HG03139 (cell line): ENCODE measurements around the gene VSTM4.

Source experiments
- ATAC-seq: cut with Tn5 transposase; IDR thresholded peaks from one replicate; pipeline ENCODE4 v1.9.1; 2021; ENCODE audit not compliant: unreplicated experiment

The VSTM4 gene

DNA sequence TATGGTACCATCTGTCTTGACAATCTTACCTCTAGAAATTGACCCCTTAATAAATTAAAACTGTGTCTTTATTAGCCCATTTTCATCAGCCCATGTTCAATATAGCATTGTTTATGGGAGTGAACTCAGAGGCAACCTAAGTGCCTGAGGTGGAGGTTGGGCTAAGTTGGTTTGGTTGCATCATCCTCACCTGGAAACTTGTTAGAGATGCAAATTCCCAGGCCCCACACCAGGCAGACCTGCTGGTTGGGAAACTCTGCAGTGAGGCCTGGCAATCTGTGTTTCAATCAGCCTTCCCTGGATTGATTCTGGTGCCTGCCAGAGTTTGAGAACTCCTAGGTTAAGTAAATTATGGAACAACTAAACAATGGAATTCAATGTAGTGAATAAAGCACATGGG lies 27.9 kb upstream of the VSTM4 start:
- ATAC-seq: no peak

DNA sequence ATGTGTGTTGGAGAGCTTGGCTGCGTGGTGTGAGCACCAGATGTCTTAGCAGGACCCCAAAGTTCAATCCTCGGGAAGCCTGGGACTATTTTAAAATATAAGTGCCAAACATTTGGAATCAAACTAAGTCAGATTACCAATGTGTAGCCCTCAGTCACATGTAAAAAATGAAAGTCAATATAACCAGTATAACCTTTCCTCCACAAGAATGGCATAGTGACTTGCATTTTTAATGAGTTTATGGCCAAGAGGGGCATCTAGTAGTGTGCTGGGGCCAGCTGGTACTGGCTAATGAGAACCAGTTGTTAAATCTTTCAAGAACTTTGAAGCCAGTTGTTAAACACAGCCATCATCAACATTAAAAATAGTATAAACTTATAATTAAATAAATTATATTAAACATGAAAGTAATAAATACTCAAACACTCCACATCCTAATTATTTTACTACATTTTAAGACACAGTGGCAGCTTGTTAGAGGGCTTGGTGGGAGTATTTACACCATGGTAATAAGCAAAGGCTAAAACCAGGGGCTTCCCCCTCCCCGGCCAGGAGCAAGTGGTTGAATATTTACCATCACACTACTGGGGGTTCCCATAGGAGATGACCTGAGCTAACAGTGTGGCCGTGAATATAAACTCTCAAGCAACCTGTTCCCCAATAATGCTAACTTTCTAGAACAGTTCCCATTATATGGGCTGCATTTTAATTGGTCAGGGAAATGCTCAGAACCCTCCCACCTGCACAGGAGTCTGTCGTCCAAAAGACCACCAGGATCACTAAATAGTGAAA lies 26.4 kb upstream of the VSTM4 start:
- no peak for ATAC-seq

GRCh38 chr10:49140304-49141177 lies 25.2 kb upstream of the VSTM4 start:
- no peak for ATAC-seq

- ATAC-seq: no peak
Measured at GRCh38 chr10:49139846-49140195, 24.5 kb upstream of the VSTM4 start.

DNA sequence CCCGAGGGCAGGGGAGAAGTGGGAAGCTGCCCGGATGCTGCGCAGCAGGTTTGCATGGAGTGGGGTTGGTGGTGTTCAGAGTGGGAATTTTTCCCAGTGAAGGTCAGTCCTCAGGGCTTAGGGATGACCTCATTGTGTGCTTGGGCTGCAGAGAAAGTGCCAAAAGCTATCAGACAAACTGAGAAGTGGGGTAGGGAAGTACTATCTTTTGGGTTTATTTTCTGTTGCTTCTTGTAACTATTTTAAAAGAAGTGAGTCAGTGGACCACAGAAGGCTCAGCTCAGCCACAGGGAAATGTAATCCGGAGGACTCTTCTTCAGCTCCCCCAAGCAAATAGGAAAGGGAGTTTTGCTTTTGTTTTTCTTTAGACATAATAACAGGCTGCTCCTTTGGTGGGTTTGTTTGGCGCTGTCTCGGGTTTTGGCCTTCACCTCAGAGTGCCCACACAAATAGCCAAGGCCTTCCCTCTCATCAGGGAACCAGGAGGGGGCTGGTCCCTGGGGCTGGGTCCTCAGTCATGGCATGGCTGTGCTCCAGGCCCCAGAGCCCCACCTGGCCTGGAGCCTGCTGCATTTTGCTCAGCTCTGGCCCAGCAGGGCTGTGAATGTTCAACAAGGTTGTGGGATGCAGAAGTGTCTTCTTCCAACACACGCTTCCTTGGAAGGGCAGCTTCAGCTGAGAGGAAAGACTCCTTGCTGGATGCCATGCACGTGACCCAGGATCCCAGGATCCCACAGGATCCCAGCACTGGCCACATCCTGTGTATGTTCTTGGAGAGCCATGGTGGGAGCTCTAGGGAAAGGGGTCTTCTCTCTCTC lies 23.9 kb upstream of the VSTM4 start:
- ATAC-seq: no peak

DNA sequence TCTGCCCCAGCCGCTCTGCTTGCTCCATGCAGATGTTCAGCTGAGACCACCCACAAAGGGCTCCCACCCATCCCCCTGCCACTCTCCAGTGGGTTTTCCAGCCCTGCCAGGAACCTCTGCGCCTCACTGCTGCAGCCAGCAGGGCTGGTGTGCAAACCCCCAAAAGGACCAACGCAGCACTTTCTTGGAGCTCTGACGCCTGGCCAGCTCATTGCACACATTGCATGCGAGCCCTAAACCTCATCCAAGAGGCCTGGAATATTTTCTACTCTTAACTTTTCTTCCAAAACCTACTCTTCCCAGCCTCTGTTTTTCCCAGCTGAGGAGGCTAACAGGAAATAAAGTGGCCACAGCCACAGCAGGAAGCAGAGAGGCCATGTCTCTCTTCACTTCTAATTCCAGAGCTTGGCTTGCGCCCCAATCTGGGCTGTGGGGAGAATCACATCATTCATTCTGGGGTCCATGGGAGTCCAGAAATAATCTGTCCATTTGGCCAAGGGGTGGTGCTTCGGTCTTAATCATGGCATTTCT lies 23.1 kb upstream of the VSTM4 start:
- no peak for ATAC-seq

DNA sequence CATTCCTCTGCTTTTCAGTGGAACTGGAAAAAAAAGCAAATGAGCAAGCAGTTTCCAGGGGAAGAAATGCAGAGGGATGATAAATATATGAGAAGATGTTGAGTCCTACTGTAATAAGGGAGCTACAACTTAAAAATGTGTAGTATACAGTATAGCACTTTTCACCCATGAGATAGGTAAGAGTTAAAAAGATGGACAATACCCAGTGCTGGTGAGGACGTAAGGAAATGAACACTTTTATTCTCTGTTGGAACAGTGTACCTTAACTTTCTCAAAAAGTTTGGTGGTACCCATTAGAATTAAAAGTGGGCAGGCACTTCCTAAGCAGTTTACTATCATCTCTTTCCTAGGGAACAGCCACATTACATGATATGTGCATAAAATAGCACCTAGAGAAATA lies 21.2 kb upstream of the VSTM4 start:
- no peak for ATAC-seq

DNA sequence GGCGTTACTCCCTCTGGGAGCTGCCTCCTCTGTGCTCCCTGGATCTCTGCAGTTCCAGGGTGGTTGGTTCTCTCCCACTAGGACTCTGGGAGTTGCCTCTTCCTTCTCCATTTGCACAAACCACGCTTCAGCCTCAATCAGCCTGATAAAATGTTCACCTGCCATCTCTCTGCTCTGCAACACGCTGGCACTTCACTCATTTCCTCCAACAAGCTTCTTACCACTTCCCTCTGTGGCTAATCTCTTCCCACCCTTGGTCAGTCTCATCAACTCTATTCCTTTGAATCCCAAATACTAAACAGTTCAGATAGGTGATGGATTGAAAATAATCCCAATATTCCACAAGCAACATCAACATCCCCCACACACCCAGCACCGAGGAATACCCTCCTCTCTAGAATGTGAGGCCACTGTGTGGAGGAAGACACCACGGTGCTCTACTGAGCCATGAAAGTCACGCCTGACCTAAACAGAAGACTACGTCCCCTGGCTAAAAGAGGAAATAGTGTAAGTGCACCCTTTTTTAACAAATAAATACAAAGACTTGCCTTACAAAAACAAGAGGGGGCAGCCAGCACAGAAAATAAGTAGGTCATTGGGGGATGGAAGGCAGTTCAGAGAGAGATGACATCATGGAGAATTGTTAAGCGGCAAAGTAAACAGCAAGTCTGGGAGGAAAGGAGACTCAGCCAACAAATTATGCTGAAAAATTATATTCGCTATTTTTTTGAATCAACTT lies 20.4 kb upstream of the VSTM4 start:
- peak; percentile 51 for ATAC-seq

GRCh38 chr10:49134327-49134726 lies 19.0 kb upstream of the VSTM4 start:
- no peak for ATAC-seq

DNA sequence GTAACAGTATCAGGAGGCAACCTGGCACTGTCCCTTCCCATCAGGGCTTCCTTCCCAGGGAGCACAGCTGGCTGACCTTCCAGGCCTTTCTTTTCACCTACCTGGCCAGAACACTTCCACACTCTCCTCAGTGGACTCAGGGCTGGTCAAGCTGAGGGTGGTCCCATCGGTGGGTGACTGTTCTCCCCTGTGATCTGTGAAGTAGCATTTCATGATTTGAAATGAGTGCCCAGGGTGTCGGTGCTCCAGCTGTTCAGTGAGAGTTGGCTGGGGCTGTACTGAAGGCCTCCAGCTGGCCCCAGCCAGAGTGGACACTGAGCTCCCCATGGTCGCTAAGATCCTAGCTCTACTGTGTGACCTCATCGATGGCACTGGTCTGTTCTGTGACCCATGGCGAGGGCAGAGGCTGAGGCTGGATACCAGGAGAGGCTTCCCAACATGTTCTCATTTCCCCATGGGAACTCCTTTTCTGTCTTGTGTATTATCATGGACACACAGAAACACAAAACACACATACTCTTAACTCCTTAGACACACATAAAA lies 18.5 kb upstream of the VSTM4 start, which contains the start of gene FAM170B:
FAM170B (minus strand) TSS at position 316 of the 543 bp plus-strand sequence; CDS start at position 213, 103 bp downstream.
- no peak for ATAC-seq

DNA sequence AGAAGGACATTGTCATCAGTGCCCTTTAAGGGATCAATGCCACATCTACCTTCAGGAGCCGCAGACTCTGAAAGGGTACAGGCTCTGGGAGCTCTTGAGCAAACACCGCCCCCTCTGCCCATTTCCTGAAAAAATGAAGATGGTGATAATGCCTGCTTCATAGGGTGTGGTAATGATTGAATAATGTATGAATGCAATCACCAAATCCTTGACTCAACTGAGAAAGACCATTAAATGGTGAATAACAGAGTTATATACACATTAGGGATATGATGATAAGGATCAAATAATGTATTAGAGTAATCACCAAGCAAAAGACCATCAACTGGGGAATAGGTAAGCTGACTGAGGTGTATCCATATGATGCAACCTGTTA lies 17.0 kb upstream of the VSTM4 start:
- no peak for ATAC-seq

- no peak for ATAC-seq
Measured at GRCh38 chr10:49131507-49132361, 16.4 kb upstream of the VSTM4 start.

GRCh38 chr10:49129376-49129775 lies 14.1 kb upstream of the VSTM4 start:
- no peak for ATAC-seq

DNA sequence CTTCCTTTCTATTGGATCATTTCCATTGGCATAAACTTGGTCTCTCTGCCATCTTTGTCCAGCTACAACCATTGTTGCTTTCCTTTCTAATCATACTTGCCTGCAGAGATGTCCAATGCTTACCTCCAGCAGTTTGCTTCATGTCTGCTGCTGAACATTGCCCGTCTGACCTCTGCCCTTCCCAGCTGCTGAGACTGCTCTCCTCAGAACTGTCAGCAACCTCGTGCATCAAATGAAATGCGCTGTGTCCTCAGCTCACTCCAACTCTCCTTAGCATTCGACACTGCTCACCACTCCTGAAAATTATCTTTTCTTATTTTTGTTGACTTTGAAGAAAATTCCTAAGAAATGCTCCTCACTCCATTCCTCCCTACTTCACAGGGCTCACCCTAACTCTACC lies 13.5 kb upstream of the VSTM4 start:
- ATAC-seq: no peak

DNA sequence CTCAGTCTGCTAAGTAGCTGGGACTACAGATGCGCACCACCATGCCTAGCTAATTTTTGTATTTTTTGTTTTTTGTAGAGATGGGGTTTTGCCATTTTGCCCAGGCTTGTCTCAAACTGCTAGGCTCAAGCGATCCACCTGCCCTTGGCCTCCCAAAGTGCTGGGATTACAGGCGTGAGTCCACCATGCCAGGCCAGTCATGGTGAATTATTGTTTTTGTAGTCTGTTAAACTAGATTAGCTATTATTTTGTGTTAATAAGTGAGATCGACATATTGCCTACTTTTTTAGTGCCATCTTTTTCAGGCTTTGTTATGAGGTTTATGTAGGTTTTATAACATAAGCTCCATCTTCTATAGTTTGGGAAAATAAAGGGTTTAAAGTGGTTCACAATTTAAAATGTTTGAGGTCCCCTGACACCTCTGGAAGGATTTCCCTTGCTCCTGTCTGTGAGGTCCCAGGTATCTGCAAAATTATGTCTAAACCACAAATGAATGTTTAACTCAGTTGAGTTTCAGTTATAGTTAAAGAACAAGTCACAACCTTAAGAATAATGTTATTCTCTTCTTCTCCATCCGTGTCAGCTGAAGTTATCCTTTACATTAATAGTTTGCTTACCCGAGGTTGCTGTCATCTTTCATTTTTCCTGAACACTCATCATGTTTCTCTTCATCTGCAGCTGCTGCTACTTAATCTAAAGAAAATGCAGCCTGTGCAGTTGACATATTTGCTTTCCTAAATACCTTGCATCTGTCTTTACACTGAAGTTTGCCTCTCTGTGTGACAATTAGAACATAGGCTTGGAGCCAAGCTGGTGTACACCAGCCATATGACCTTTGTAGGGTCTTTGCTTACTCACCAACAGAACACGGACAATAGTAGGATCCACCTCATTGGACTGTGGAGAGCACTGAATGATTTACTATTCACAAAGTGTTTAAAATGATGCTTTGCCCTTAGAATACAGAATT lies 8.9 kb upstream of the VSTM4 start:
- ATAC-seq: peak; percentile 66

- ATAC-seq: no peak
Measured at GRCh38 chr10:49120911-49121310, 5.6 kb upstream of the VSTM4 start.

DNA sequence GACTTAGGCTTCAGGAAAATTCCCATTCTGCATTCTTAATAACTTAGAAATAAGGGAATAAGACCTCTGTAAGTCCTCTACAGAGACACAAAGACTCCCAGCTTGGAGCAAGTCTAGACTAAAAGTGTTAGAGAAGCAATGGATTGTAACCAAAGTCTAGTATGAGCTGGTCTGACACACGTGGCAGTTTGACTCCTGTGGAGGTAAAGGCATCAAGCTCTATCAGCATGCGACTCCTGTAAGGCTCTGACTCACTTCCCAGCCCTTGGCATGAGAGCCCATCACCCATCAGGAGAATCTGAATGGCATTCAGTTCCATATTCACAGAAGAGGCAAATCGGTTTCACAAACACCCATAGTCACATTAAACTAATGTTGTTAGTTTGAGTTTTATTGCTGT lies 4.4 kb upstream of the VSTM4 start:
- no peak for ATAC-seq

DNA sequence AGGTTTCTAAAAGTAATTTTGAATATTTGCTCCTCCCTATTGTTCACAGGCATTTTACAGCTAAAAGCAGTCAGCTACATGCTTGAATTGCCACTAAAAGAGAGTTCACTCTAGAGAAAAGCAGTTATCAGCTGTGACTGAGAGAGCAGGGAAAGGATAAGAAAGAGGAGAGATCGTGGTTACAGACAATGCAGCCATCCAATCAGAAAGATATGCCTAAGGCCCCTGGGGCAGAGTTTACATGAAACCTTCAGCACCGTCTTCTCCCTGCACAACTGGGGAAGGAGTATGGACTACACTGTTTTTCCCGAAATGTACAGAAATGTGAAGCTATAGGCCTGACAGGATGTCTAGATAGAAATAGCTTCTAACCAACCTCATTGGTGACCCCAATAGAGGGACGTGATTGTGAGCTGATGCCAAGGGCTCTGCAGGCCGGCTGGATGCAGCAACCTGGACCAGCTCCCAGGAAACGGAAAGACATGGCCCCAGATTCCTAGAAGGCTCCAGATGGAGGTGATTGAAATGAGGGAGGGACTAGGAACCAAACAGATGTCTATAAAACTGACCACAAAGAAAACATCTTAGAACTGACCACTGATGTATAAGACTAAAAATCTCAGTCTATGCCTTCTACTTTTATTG lies 3.2 kb upstream of the VSTM4 start:
- no peak for ATAC-seq
